Measurements from ENCODE around the gene DUT.

DNA sequence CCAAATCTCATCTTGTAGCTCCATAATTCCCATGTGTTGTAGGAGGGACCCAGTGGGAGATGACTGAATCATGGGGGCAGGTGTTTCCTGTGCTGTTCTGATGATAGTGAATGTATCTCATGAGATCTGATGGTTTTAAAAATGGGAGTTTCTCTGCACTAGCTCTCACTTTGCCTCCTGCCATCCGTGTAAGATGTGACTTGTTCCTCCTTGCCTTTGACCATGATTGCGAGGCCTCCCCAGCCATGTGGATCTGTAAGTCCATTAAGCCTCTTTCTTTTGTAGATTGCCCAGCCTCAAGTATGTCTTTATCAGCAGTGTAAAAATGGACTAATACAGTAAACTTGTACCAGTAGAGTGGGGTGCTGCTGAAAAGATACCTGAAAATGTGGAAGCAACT lies 44.5 kb downstream of the DUT start:
- TF ChIP-seq SETDB1 (IDR thresholded peaks at IDR 0.05; ENCODE audit: low read length): no peak
- TF ChIP-seq EHMT2 (IDR thresholded peaks at IDR 0.05): no peak
- TF ChIP-seq EP300 (IDR thresholded peaks at IDR 0.05; ENCODE audit: low read length): no peak
- no peak for TF ChIP-seq POLR2A (conservative IDR thresholded peaks at IDR 0.05)
- no peak for TF ChIP-seq HDAC6 (IDR thresholded peaks at IDR 0.05; ENCODE audit: low read depth, low read length)
- TF ChIP-seq NONO (IDR thresholded peaks at IDR 0.05; ENCODE audit: low read depth in 2 of 2, low read length in 1 of 2): no peak
- TF ChIP-seq, protein P1, sequence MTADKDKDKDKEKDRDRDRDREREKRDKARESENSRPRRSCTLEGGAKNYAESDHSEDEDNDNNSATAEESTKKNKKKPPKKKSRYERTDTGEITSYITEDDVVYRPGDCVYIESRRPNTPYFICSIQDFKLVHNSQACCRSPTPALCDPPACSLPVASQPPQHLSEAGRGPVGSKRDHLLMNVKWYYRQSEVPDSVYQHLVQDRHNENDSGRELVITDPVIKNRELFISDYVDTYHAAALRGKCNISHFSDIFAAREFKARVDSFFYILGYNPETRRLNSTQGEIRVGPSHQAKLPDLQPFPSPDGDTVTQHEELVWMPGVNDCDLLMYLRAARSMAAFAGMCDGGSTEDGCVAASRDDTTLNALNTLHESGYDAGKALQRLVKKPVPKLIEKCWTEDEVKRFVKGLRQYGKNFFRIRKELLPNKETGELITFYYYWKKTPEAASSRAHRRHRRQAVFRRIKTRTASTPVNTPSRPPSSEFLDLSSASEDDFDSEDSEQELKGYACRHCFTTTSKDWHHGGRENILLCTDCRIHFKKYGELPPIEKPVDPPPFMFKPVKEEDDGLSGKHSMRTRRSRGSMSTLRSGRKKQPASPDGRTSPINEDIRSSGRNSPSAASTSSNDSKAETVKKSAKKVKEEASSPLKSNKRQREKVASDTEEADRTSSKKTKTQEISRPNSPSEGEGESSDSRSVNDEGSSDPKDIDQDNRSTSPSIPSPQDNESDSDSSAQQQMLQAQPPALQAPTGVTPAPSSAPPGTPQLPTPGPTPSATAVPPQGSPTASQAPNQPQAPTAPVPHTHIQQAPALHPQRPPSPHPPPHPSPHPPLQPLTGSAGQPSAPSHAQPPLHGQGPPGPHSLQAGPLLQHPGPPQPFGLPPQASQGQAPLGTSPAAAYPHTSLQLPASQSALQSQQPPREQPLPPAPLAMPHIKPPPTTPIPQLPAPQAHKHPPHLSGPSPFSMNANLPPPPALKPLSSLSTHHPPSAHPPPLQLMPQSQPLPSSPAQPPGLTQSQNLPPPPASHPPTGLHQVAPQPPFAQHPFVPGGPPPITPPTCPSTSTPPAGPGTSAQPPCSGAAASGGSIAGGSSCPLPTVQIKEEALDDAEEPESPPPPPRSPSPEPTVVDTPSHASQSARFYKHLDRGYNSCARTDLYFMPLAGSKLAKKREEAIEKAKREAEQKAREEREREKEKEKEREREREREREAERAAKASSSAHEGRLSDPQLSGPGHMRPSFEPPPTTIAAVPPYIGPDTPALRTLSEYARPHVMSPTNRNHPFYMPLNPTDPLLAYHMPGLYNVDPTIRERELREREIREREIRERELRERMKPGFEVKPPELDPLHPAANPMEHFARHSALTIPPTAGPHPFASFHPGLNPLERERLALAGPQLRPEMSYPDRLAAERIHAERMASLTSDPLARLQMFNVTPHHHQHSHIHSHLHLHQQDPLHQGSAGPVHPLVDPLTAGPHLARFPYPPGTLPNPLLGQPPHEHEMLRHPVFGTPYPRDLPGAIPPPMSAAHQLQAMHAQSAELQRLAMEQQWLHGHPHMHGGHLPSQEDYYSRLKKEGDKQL (CRISPR knock-in tag; IDR thresholded peaks at IDR 0.05; ENCODE audit: borderline replicate concordance): no peak
- no peak for TF ChIP-seq FOS (IDR thresholded peaks at IDR 0.05; ENCODE audit: extremely low read depth, insufficient read length)
- no peak for TF ChIP-seq TCF3 (CRISPR knock-in tag; IDR thresholded peaks at IDR 0.05)

All from K562 (cell line).